PC-3 (cell line): Measurements from ENCODE around the gene TMC5.

Experiments
- CTCF ChIP-seq: fragments of 300-600 bp; sonication (generic); conservative IDR thresholded peaks from 2 replicates; pipeline ENCODE4 v1.5.1; 2017; ENCODE audit warnings: antibody characterized with exemption, low read depth, mild to moderate bottlenecking, low read length
- EZH2 ChIP-seq: fragments of 300-600 bp; sonication (generic); IDR thresholded peaks from one replicate; pipeline ENCODE4 v1.6.1; 2017; ENCODE audit warnings: antibody characterized with exemption, mild to moderate bottlenecking, low read length; ENCODE audit not compliant: unreplicated experiment

- TF ChIP-seq CTCF (no peak), EZH2 (no peak)
Observed at GRCh38 chr16:19527161-19527560, 109.5 kb downstream of the TMC5 start.
